ENCODE results near the gene REG1A.

- no peak for TF ChIP-seq POLR2A (IDR thresholded peaks at IDR 0.05; ENCODE audit: low read depth, low read length)
- no peak for TF ChIP-seq POLR2AphosphoS5 (IDR thresholded peaks at IDR 0.05; ENCODE audit: low read depth, low read length)
Measured at GRCh38 chr2:79097843-79098242, 22.4 kb upstream of the REG1A start.

All from GM12891 (cell line).